ENCODE results near the gene AQP6.

Gene AQP6

GRCh38 chr12:49934505-49934904 is 38.2 kb upstream of the AQP6 start:
- no peak overlapping the region for H2BK5ac ChIP-seq (ENCODE audit: low read length)
- no peak overlapping the region for H4K8ac ChIP-seq (ENCODE audit: low read depth, low read length)
- no CpG with 5 or more reads among the region's 3 CpGs for WGBS (ENCODE audit: extremely low coverage, insufficient coverage, low lambda C conversion rate)
- H3K9ac ChIP-seq (ENCODE audit: low read length) = no peak overlapping the region
- no peak overlapping the region for H2AK5ac ChIP-seq (ENCODE audit: low read length)
- H3K4ac ChIP-seq (ENCODE audit: low read depth, low read length) = no peak overlapping the region
- no peaks in the 10 kb centered on the region for H3K4me1 ChIP-seq (ENCODE audit: control insufficient read depth, low read depth, low read length)
- H2BK120ac ChIP-seq (ENCODE audit: low read depth, low read length) = no peak overlapping the region
- no peaks in the 10 kb centered on the region for H3K79me1 ChIP-seq (ENCODE audit: low read length)
- H3K27me3 ChIP-seq (ENCODE audit: insufficient read depth, low read length, poor library complexity) = no peaks in the 10 kb centered on the region
- H3K56ac ChIP-seq (ENCODE audit: low read length) = no peak overlapping the region
- no peak overlapping the region for H3K4me3 ChIP-seq (ENCODE audit: low read length)
- DNase-seq = no peak
- no peak overlapping the region for H3K23ac ChIP-seq (ENCODE audit: low read length)
- no peaks in the 10 kb centered on the region for H3K36me3 ChIP-seq (ENCODE audit: control insufficient read depth, insufficient read depth, low read length)
- no peaks in the 10 kb centered on the region for H3K79me2 ChIP-seq (ENCODE audit: control insufficient read depth, insufficient read depth, low read length)
- no peak overlapping the region for H3K4me2 ChIP-seq (ENCODE audit: low read length)
- H2BK15ac ChIP-seq (replicated peaks; ENCODE audit: low read depth) = no peak overlapping the region
- no peak overlapping the region for H4K5ac ChIP-seq (ENCODE audit: low read length)
- no peak overlapping the region for H3K18ac ChIP-seq (ENCODE audit: low read length)
- no peak overlapping the region for H3K27ac ChIP-seq (ENCODE audit: low read depth, low read length)

GRCh38 chr12:49936925-49937324 is 35.8 kb upstream of the AQP6 start:
- Histone ChIP-seq H3K23ac (ENCODE audit: low read length) (no peak overlapping the region), H4K5ac (ENCODE audit: low read length) (no peak overlapping the region)

GRCh38 chr12:49937639-49938300 is 35.0 kb upstream of the AQP6 start:
- no peaks in the 10 kb centered on the region for H3K79me1 ChIP-seq (ENCODE audit: low read length)

More at GRCh38 chr12:49936925-49937324, 35.8 kb upstream of the AQP6 start:
- Histone ChIP-seq H3K4ac (ENCODE audit: low read depth, low read length) (no peak overlapping the region), H2AK5ac (ENCODE audit: low read length) (no peak overlapping the region), H2BK5ac (ENCODE audit: low read length) (no peak overlapping the region), H3K4me2 (ENCODE audit: low read length) (no peak overlapping the region), H3K79me2 (ENCODE audit: control insufficient read depth, insufficient read depth, low read length) (no peaks in the 10 kb centered on the region), H3K27ac (ENCODE audit: low read depth, low read length) (no peak overlapping the region), H3K18ac (ENCODE audit: low read length) (no peak overlapping the region), H2BK120ac (ENCODE audit: low read depth, low read length) (no peak overlapping the region), H3K27me3 (ENCODE audit: insufficient read depth, low read length, poor library complexity) (no peaks in the 10 kb centered on the region), H4K8ac (ENCODE audit: low read depth, low read length) (no peak overlapping the region), H2BK15ac (replicated peaks; ENCODE audit: low read depth) (no peak overlapping the region), H3K4me3 (ENCODE audit: low read length) (no peak overlapping the region), H3K9ac (ENCODE audit: low read length) (no peak overlapping the region), H3K4me1 (ENCODE audit: control insufficient read depth, low read depth, low read length) (no peaks in the 10 kb centered on the region), H3K36me3 (ENCODE audit: control insufficient read depth, insufficient read depth, low read length) (no peaks in the 10 kb centered on the region), H3K79me1 (ENCODE audit: low read length) (no peaks in the 10 kb centered on the region), H3K56ac (ENCODE audit: low read length) (no peak overlapping the region)
- DNase-seq = no peak
- WGBS (ENCODE audit: extremely low coverage, insufficient coverage, low lambda C conversion rate) = no CpG with 5 or more reads among the region's 3 CpGs

GRCh38 chr12:49939307-49939706 is 33.4 kb upstream of the AQP6 start:
- H2BK5ac ChIP-seq (ENCODE audit: low read length) = no peak overlapping the region
- H2BK15ac ChIP-seq (replicated peaks; ENCODE audit: low read depth) = no peak overlapping the region
- no peak for DNase-seq
- no peak overlapping the region for H3K27ac ChIP-seq (ENCODE audit: low read depth, low read length)
- H3K56ac ChIP-seq (ENCODE audit: low read length) = no peak overlapping the region
- H3K4me1 ChIP-seq (ENCODE audit: control insufficient read depth, low read depth, low read length) = no peaks in the 10 kb centered on the region
- no peaks in the 10 kb centered on the region for H3K36me3 ChIP-seq (ENCODE audit: control insufficient read depth, insufficient read depth, low read length)
- H3K79me2 ChIP-seq (ENCODE audit: control insufficient read depth, insufficient read depth, low read length) = no peaks in the 10 kb centered on the region
- H3K27me3 ChIP-seq (ENCODE audit: insufficient read depth, low read length, poor library complexity) = no peaks in the 10 kb centered on the region
- no peak overlapping the region for H2AK5ac ChIP-seq (ENCODE audit: low read length)
- H3K18ac ChIP-seq (ENCODE audit: low read length) = no peak overlapping the region
- H4K8ac ChIP-seq (ENCODE audit: low read depth, low read length) = no peak overlapping the region
- no peak overlapping the region for H2BK120ac ChIP-seq (ENCODE audit: low read depth, low read length)
- no peak overlapping the region for H3K9ac ChIP-seq (ENCODE audit: low read length)
- no peak overlapping the region for H3K4me2 ChIP-seq (ENCODE audit: low read length)
- H3K23ac ChIP-seq (ENCODE audit: low read length) = no peak overlapping the region
- H3K4ac ChIP-seq (ENCODE audit: low read depth, low read length) = no peak overlapping the region
- no peak overlapping the region for H3K4me3 ChIP-seq (ENCODE audit: low read length)
- no peak overlapping the region for H4K5ac ChIP-seq (ENCODE audit: low read length)
- H3K79me1 ChIP-seq (ENCODE audit: low read length) = no peaks in the 10 kb centered on the region

More at GRCh38 chr12:49937639-49938300, 35.0 kb upstream of the AQP6 start:
- no CpG with 5 or more reads among the region's 8 CpGs for WGBS (ENCODE audit: extremely low coverage, insufficient coverage, low lambda C conversion rate)
- Histone ChIP-seq H3K4me3 (ENCODE audit: low read length) (no peak overlapping the region), H3K27ac (ENCODE audit: low read depth, low read length) (no peak overlapping the region), H3K4me1 (ENCODE audit: control insufficient read depth, low read depth, low read length) (no peaks in the 10 kb centered on the region), H3K4ac (ENCODE audit: low read depth, low read length) (no peak overlapping the region), H3K23ac (ENCODE audit: low read length) (no peak overlapping the region), H2BK120ac (ENCODE audit: low read depth, low read length) (no peak overlapping the region), H2AK5ac (ENCODE audit: low read length) (no peak overlapping the region), H3K9ac (ENCODE audit: low read length) (no peak overlapping the region), H2BK15ac (replicated peaks; ENCODE audit: low read depth) (no peak overlapping the region), H2BK5ac (ENCODE audit: low read length) (no peak overlapping the region), H3K4me2 (ENCODE audit: low read length) (no peak overlapping the region), H3K79me2 (ENCODE audit: control insufficient read depth, insufficient read depth, low read length) (no peaks in the 10 kb centered on the region), H4K5ac (ENCODE audit: low read length) (no peak overlapping the region), H4K8ac (ENCODE audit: low read depth, low read length) (no peak overlapping the region), H3K27me3 (ENCODE audit: insufficient read depth, low read length, poor library complexity) (no peaks in the 10 kb centered on the region), H3K18ac (ENCODE audit: low read length) (no peak overlapping the region), H3K56ac (ENCODE audit: low read length) (no peak overlapping the region), H3K36me3 (ENCODE audit: control insufficient read depth, insufficient read depth, low read length) (no peaks in the 10 kb centered on the region)
- DNase-seq = no peak

- Histone ChIP-seq H3K4me3 (ENCODE audit: low read length) (no peak overlapping the region), H3K36me3 (ENCODE audit: control insufficient read depth, insufficient read depth, low read length) (no peaks in the 10 kb centered on the region), H3K56ac (ENCODE audit: low read length) (no peak overlapping the region), H3K23ac (ENCODE audit: low read length) (no peak overlapping the region), H2BK120ac (ENCODE audit: low read depth, low read length) (no peak overlapping the region), H2BK15ac (replicated peaks; ENCODE audit: low read depth) (no peak overlapping the region), H3K27me3 (ENCODE audit: insufficient read depth, low read length, poor library complexity) (no peaks in the 10 kb centered on the region), H4K5ac (ENCODE audit: low read length) (no peak overlapping the region), H3K4ac (ENCODE audit: low read depth, low read length) (no peak overlapping the region), H3K27ac (ENCODE audit: low read depth, low read length) (no peak overlapping the region), H3K9ac (ENCODE audit: low read length) (no peak overlapping the region), H3K18ac (ENCODE audit: low read length) (no peak overlapping the region), H3K4me1 (ENCODE audit: control insufficient read depth, low read depth, low read length) (no peaks in the 10 kb centered on the region), H4K8ac (ENCODE audit: low read depth, low read length) (no peak overlapping the region), H3K79me2 (ENCODE audit: control insufficient read depth, insufficient read depth, low read length) (no peaks in the 10 kb centered on the region), H3K79me1 (ENCODE audit: low read length) (no peaks in the 10 kb centered on the region), H3K4me2 (ENCODE audit: low read length) (no peak overlapping the region), H2BK5ac (ENCODE audit: low read length) (no peak overlapping the region), H2AK5ac (ENCODE audit: low read length) (no peak overlapping the region)
- WGBS (ENCODE audit: extremely low coverage, insufficient coverage, low lambda C conversion rate) = no CpG with 5 or more reads among the region's 1 CpG
- DNase-seq = no peak
These were observed 33.0 kb upstream of the AQP6 start for GRCh38 chr12:49939707-49940106.
